HL-60 (cell line): ENCODE results near the gene VPS36.
"Not testable (repeated sequence)": the region's sequence is repeated elsewhere in the genome, so short reads cannot be mapped to it uniquely, and the experiment has no call there.

Source experiments
- DNase-seq, 2 experiments: peaks; one replicate each; pipeline ENCODE4 v3.0.0-alpha.2; 2010 to 2020; ENCODE audit warnings: low read depth in 1 of 2, low spot score in 1 of 2
- H3K27ac ChIP-seq: fragments of 250-450 bp; sonication (Bioruptor Pico); replicated peaks from 2 replicates; pipeline ENCODE4 v1.5.1; 2020; ENCODE audit warnings: mild to moderate bottlenecking, moderate library complexity
- H3K27me3 ChIP-seq: fragments of 250-450 bp; sonication (Bioruptor Pico); 2 replicates; pipeline ENCODE4 v1.5.1; 2021; ENCODE audit warnings: mild to moderate bottlenecking, moderate library complexity; ENCODE audit not compliant: insufficient read depth, poor library complexity, severe bottlenecking
- H3K4me3 ChIP-seq: replicated peaks from 2 replicates; pipeline ENCODE4 v1.5.1; 2011; ENCODE audit warnings: mild to moderate bottlenecking, control low read depth, low read length; ENCODE audit not compliant: insufficient read depth
- GABPA ChIP-seq: IDR thresholded peaks from 2 replicates; pipeline ENCODE4 v1.6.1; 2012; ENCODE audit warnings: low read depth
- POLR2AphosphoS5 ChIP-seq: IDR thresholded peaks from 2 replicates; pipeline ENCODE4 v1.6.1; 2012; ENCODE audit warnings: low read depth
- SPI1 ChIP-seq: IDR thresholded peaks from 2 replicates; pipeline ENCODE4 v1.6.1; 2012; ENCODE audit warnings: low read depth, mild to moderate bottlenecking, borderline replicate concordance
- TF ChIP-seq, protein P1 (sequence below): IDR thresholded peaks from one replicate; pipeline ENCODE4 v1.5.1; 2011; ENCODE audit warnings: low read length, control low read depth, inconsistent platforms; ENCODE audit not compliant: insufficient read depth
- TF ChIP-seq, protein P2 (sequence below): IDR thresholded peaks from 2 replicates; pipeline ENCODE4 v1.6.1; 2012; ENCODE audit warnings: low read depth; ENCODE audit not compliant: insufficient replicate concordance

The VPS36 gene

DNA sequence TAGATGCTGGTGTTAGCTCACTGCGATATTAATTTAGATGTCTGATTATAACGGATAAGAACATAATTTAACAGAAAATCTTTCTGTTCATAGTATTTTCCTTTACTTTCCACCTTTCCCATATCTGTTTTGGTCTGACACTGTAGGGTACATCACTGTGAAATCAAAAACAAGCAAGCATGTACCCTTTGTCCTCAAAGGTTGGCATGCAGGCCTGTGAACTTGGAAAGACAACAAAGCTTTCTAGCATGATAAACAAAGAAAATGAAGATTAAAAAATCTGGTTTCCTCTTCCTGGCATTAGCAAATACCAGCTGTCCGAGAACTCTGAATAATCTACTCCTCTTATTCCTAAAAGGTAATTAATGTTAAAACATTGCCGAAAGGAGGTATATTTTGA, 76.0 kb downstream of the VPS36 start:
- H3K27me3 ChIP-seq = no peaks in the 10 kb centered on the region
- no peak overlapping the region for H3K4me3 ChIP-seq
- no peak for DNase-seq
- TF ChIP-seq, protein P1, sequence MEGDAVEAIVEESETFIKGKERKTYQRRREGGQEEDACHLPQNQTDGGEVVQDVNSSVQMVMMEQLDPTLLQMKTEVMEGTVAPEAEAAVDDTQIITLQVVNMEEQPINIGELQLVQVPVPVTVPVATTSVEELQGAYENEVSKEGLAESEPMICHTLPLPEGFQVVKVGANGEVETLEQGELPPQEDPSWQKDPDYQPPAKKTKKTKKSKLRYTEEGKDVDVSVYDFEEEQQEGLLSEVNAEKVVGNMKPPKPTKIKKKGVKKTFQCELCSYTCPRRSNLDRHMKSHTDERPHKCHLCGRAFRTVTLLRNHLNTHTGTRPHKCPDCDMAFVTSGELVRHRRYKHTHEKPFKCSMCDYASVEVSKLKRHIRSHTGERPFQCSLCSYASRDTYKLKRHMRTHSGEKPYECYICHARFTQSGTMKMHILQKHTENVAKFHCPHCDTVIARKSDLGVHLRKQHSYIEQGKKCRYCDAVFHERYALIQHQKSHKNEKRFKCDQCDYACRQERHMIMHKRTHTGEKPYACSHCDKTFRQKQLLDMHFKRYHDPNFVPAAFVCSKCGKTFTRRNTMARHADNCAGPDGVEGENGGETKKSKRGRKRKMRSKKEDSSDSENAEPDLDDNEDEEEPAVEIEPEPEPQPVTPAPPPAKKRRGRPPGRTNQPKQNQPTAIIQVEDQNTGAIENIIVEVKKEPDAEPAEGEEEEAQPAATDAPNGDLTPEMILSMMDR = no peak
- TF ChIP-seq SPI1 (no peak), POLR2AphosphoS5 (no peak), GABPA (no peak)
- TF ChIP-seq, protein P2, sequence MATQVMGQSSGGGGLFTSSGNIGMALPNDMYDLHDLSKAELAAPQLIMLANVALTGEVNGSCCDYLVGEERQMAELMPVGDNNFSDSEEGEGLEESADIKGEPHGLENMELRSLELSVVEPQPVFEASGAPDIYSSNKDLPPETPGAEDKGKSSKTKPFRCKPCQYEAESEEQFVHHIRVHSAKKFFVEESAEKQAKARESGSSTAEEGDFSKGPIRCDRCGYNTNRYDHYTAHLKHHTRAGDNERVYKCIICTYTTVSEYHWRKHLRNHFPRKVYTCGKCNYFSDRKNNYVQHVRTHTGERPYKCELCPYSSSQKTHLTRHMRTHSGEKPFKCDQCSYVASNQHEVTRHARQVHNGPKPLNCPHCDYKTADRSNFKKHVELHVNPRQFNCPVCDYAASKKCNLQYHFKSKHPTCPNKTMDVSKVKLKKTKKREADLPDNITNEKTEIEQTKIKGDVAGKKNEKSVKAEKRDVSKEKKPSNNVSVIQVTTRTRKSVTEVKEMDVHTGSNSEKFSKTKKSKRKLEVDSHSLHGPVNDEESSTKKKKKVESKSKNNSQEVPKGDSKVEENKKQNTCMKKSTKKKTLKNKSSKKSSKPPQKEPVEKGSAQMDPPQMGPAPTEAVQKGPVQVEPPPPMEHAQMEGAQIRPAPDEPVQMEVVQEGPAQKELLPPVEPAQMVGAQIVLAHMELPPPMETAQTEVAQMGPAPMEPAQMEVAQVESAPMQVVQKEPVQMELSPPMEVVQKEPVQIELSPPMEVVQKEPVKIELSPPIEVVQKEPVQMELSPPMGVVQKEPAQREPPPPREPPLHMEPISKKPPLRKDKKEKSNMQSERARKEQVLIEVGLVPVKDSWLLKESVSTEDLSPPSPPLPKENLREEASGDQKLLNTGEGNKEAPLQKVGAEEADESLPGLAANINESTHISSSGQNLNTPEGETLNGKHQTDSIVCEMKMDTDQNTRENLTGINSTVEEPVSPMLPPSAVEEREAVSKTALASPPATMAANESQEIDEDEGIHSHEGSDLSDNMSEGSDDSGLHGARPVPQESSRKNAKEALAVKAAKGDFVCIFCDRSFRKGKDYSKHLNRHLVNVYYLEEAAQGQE = no peak
- H3K27ac ChIP-seq = no peak overlapping the region

DNA sequence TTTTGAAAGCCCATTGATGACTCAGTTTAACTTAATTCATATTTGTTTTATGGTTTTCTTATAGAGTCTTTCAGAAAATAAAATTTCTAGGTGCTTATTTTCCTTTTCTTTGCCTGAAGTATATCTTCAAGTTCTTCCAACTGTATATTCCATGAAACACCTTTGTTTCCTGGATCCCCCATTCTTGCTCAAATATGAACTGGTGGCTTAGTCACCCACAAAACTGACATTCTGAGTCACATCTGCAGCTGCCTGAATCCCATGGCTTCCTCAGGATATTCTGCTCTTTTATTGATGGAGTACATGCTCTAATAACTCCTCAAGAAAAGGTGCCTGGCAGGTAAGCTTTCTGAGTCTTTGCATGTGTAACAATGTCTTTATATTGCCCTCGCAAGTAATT, 77.2 kb downstream of the VPS36 start:
- not testable (repeated sequence) for H3K4me3 ChIP-seq, H3K27ac ChIP-seq, DNase-seq, H3K27me3 ChIP-seq

DNA sequence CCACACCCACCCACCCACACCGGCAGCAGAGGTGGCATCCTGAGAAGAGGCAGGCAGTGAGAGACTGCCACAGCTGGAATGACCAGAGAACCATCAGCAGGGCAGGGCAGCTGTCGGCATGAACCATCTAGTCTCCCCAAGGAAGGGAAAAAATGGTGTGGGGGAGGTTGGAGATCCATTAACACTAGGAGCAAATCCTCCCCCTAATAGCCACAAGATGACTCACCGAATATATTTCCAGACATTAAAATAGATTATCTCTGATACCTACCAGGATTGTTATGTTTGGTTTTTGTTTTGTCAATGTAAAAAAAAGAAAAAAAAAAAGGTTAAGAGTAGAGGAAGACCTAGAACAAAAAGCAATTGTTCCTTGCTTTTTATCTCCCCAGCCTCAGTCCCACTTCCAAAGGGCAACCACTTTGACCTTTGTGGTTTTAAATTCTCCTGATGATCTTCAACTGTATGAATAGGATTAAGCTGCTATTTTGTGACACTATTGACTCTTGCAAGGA, 78.6 kb downstream of the VPS36 start:
- no peak for TF ChIP-seq SPI1
- H3K27ac ChIP-seq = no peak overlapping the region
- H3K27me3 ChIP-seq = no peaks in the 10 kb centered on the region
- H3K4me3 ChIP-seq = no peak overlapping the region
- no peak for DNase-seq

DNA sequence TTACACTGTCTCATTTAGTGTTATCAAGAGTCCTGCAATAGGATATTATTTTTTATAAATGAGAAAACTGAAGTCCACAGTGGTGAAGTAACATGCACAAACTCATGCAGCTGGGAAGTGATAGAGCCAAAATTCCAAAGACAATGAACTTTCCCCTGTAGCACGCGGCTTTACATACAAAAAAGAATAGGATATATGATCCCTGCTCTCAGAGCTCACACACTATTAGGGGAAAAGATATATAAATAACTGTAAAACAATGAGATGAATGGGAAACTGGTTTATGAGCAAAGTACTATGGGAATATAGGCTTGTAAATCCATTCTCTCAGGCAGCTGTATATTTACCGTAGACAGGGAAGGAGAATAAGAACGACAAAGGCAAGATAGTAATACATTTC, 84.1 kb downstream of the VPS36 start:
- no peaks in the 10 kb centered on the region for H3K27me3 ChIP-seq
- no peak overlapping the region for H3K4me3 ChIP-seq
- no peak overlapping the region for H3K27ac ChIP-seq
- TF ChIP-seq, protein P1 = no peak
- TF ChIP-seq, protein P2 = no peak
- TF ChIP-seq POLR2AphosphoS5 (no peak), GABPA (no peak), SPI1 (no peak)
- no peak for DNase-seq
